B cell (primary cell): ENCODE results near the gene MCM5. TPM values are rescaled to one million over a fixed set of nuclear protein-coding genes. Genes with fewer than 3 reads are reported as not detected.

Experiments
- ATAC-seq: fragments of 200-7000 bp; cut with Tn5 transposase; one replicate; pipeline ENCODE4 v1.10.0; 2021; ENCODE audit warnings: low read depth, mild to moderate bottlenecking, moderate number of reproducible peaks, moderate library complexity
- CTCF ChIA-PET: fragments of 350-600 bp; sonication (Branson Sonifier 250); formaldehyde crosslinking; loops from one replicate; lab custom pipeline; 2021; ENCODE audit warnings: antibody characterized with exemption, inconsistent platforms; lab: Charles Lee
- POLR2A ChIA-PET: fragments of 350-600 bp; sonication (Branson Sonifier 250); formaldehyde crosslinking; loops from one replicate; lab custom pipeline; 2021; ENCODE audit warnings: antibody characterized with exemption; lab: Charles Lee
- DNase-seq: peaks from one replicate; pipeline ENCODE4 v3.0.0; 2013
- H2AFZ ChIP-seq: 2 replicates; pipeline ENCODE4 v1.6.1; 2012; ENCODE audit warnings: mild to moderate bottlenecking, low read depth, low read length; ENCODE audit not compliant: insufficient read depth, poor library complexity, severe bottlenecking
- H3K27ac ChIP-seq, 2 donors: 1 replicate in 1 of 2; 2 replicates in 1 of 2; pipeline ENCODE4 v1.5.1; 2012 to 2013; ENCODE audit warnings: low read length in 2 of 2, mild to moderate bottlenecking in 2 of 2, moderate library complexity in 1 of 2
- H3K27me3 ChIP-seq, 4 experiments: fragments of 200-600 bp in 1 of 4; sonication (generic) in 1 of 4; replicated peaks in 1 of 4; 1 replicate in 2 of 4; 2 replicates in 2 of 4; pipeline versions ENCODE4 v1.6.1 to v1.7.0; 2013 to 2016; ENCODE audit warnings: low read length in 3 of 4, mild to moderate bottlenecking in 2 of 4, mixed read lengths in 1 of 4, moderate library complexity in 1 of 4; ENCODE audit not compliant: insufficient read depth in 4 of 4, control insufficient read depth in 3 of 4; ENCODE audit errors: control extremely low read depth in 1 of 4
- H3K36me3 ChIP-seq, 2 experiments: replicated peaks in 1 of 2; 1 replicate in 1 of 2; 2 replicates in 1 of 2; pipeline versions ENCODE4 v1.6.1 to v1.7.1; 2013; ENCODE audit warnings: low read length in 1 of 2; ENCODE audit not compliant: insufficient read depth in 2 of 2, control insufficient read depth in 1 of 2; ENCODE audit errors: control extremely low read depth in 1 of 2, extremely low read depth in 1 of 2
- H3K4me1 ChIP-seq, 2 donors: fragments of 200-600 bp in 1 of 2; sonication (generic) in 1 of 2; 1 replicate in 1 of 2; 2 replicates in 1 of 2; pipeline versions ENCODE4 v1.5.1 to v1.6.1; 2013 to 2017; ENCODE audit warnings: low read length in 2 of 2; ENCODE audit not compliant: control insufficient read depth in 2 of 2, insufficient read depth in 2 of 2
- H3K4me2 ChIP-seq: replicated peaks from 2 replicates; pipeline ENCODE3; 2012; ENCODE audit warnings: mild to moderate bottlenecking, low read depth, low read length; ENCODE audit not compliant: poor library complexity, severe bottlenecking
- H3K4me3 ChIP-seq, 5 experiments: fragments of 200-600 bp in 1 of 5; sonication (generic) in 1 of 5; 1 replicate in 3 of 5; 2 replicates in 2 of 5; pipeline versions ENCODE4 v1.5.1 to v1.7.0; 2011 to 2016; ENCODE audit warnings: low read length in 4 of 5, mild to moderate bottlenecking in 4 of 5, low read depth in 2 of 5, control low read depth in 1 of 5, moderate library complexity in 1 of 5; ENCODE audit not compliant: insufficient read depth in 1 of 5; ENCODE audit errors: control extremely low read depth in 1 of 5, extremely low read depth in 1 of 5
- H3K79me2 ChIP-seq: fragments of 200-600 bp; sonication (generic); one replicate; pipeline ENCODE4 v1.6.0; 2016; ENCODE audit warnings: low read length; ENCODE audit not compliant: control insufficient read depth, insufficient read depth
- H3K9ac ChIP-seq: fragments of 200-600 bp; sonication (generic); 2 replicates; pipeline ENCODE4 v1.6.1; 2017; ENCODE audit warnings: mild to moderate bottlenecking, low read length, moderate library complexity
- H3K9me3 ChIP-seq, 3 donors: one replicate each; pipeline versions ENCODE4 v1.6.1 to v1.7.1; 2013; ENCODE audit warnings: low read length in 2 of 3; ENCODE audit not compliant: control insufficient read depth in 2 of 3, insufficient read depth in 1 of 3; ENCODE audit errors: control extremely low read depth in 1 of 3
- H4K20me1 ChIP-seq: 2 replicates; pipeline ENCODE4 v1.6.0; 2012; ENCODE audit warnings: mild to moderate bottlenecking, low read length; ENCODE audit not compliant: insufficient read depth, control insufficient read depth, poor library complexity, severe bottlenecking
- H3K27ac Mint-ChIP-seq: one replicate; pipeline ENCODE4 v1.8.0; 2021; ENCODE audit warnings: mixed read lengths
- H3K27me3 Mint-ChIP-seq: one replicate; pipeline ENCODE4 v1.8.0; 2021; ENCODE audit warnings: mixed read lengths
- H3K4me1 Mint-ChIP-seq: one replicate; pipeline ENCODE4 v1.8.0; 2021; ENCODE audit warnings: mixed read lengths
- H3K4me3 Mint-ChIP-seq: one replicate; pipeline ENCODE4 v1.8.0; 2021; ENCODE audit warnings: mixed read lengths
- H3K9me3 Mint-ChIP-seq: one replicate; pipeline ENCODE4 v1.8.0; 2022; ENCODE audit warnings: mixed read lengths; ENCODE audit not compliant: insufficient read depth
- EZH2 ChIP-seq: IDR thresholded peaks from 2 replicates; pipeline ENCODE4 v1.6.1; 2012; ENCODE audit warnings: borderline replicate concordance, low read depth, mild to moderate bottlenecking, moderate library complexity, low read length; ENCODE audit not compliant: insufficient read depth, poor library complexity, severe bottlenecking
- WGBS: methylation state at CpG from one replicate; pipeline ENCODE4 v1.1.5; 2013; ENCODE audit warnings: missing lambda C conversion rate; ENCODE audit not compliant: insufficient coverage; 5-methylcytosine and 5-hydroxymethylcytosine counted together
- intact Hi-C: fragments of 100-400 bp; cut with micrococcal nuclease; formaldehyde crosslinking; loops from one replicate; pipeline ENCODE4 v1.10.0; 2022
- polyA plus RNA-seq: library from polyadenylated mRNA; depleted of rRNA; stranded (reverse); fragments of >200 nt; gene quantifications from 2 replicates; pipeline ENCODE4 v1.2.3, GENCODE V29; 2012
- total RNA-seq, 2 donors: library from RNA; stranded (reverse); fragments of 120-200 nt in 1 of 2; gene quantifications; 1 replicate in 1 of 2; 2 replicates in 1 of 2; pipeline versions ENCODE4 v1.2.3 to v1.2.4, GENCODE V29; 2013 to 2022
- TF ChIP-seq, protein P1 (sequence below): fragments of 200-600 bp; IDR thresholded peaks from one replicate; pipeline ENCODE4 v1.8.0; 2022; ENCODE audit warnings: antibody characterized with exemption, mild to moderate bottlenecking

The MCM5 gene
- total and polyA plus RNA-seq, 2 donors (not counting 1 experiment from before 2014, with no cell fraction given): 112 to 203 TPM

DNA sequence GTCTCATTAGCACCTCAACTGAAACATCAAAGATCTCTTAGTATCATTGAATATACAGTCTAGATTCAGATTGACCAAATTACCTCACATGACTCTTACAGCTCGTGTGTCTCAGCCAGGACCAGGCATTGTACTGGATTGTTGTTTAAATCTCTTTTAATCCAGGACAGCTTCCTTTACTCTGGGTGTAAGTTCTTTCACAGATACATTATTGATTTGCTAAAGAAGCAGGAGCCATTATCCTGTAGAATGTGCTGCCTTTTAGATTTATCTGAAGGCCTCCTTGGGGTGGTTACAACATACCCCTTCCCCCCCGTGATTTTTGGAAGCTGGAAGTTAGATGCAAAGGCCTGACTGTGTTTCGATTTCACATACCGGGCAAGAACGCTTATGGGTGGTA, 4.2 kb downstream of the MCM5 start:
- no peak for DNase-seq
- H3K9me3 ChIP-seq: no peaks in the 10 kb centered on the region
- no peak overlapping the region for H3K4me2 ChIP-seq
- no peak for ATAC-seq
- no peak overlapping the region for H3K27ac ChIP-seq
- ChIA-PET CTCF (interaction anchor here (16.1 kb wide), 1 partner anchor 50 kb away, joined by 311 read pairs; no protein-coding TSS in a partner anchor), POLR2A (no interaction called here)
- intact Hi-C loops: no loop called here
- no peaks in the 10 kb centered on the region for H3K27me3 ChIP-seq
- H4K20me1 ChIP-seq: no peaks in the 10 kb centered on the region
- Mint-ChIP-seq H3K27me3 (no peaks in the 10 kb centered on the region), H3K4me3 (no peak overlapping the region), H3K9me3 (no peaks in the 10 kb centered on the region), H3K27ac (no peak overlapping the region), H3K4me1 (peaks cover 43% of the 10 kb centered on the region)
- WGBS: 100% methylated on average over 1 of the region's 5 CpGs
- TF ChIP-seq, protein P1, sequence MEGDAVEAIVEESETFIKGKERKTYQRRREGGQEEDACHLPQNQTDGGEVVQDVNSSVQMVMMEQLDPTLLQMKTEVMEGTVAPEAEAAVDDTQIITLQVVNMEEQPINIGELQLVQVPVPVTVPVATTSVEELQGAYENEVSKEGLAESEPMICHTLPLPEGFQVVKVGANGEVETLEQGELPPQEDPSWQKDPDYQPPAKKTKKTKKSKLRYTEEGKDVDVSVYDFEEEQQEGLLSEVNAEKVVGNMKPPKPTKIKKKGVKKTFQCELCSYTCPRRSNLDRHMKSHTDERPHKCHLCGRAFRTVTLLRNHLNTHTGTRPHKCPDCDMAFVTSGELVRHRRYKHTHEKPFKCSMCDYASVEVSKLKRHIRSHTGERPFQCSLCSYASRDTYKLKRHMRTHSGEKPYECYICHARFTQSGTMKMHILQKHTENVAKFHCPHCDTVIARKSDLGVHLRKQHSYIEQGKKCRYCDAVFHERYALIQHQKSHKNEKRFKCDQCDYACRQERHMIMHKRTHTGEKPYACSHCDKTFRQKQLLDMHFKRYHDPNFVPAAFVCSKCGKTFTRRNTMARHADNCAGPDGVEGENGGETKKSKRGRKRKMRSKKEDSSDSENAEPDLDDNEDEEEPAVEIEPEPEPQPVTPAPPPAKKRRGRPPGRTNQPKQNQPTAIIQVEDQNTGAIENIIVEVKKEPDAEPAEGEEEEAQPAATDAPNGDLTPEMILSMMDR: no peak
- no peak for TF ChIP-seq EZH2
- H3K4me1 ChIP-seq: peaks cover 16 to 32% of the 10 kb centered on the region in 2 donors
- H3K36me3 ChIP-seq: peaks cover 0 to 61% of the 10 kb centered on the region in 2 experiments
- H3K4me3 ChIP-seq: no peak overlapping the region
- H3K79me2 ChIP-seq: peaks cover 33% of the 10 kb centered on the region
- H2AFZ ChIP-seq: no peak overlapping the region
- no peak overlapping the region for H3K9ac ChIP-seq

DNA sequence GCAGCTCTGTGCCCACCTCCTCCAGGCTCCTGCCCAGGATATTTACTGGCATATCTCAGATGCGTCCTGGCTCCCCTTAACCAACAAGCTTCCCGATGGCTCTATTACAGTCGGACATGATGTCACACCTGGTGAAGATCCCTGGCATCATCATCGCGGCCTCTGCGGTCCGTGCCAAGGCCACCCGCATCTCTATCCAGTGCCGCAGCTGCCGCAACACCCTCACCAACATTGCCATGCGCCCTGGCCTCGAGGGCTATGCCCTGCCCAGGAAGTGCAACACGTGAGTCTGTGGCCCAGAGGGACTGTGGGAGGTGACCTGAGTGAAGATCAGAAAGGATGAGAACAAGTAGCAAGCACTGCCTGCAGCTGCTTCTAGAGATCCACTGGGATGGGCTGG, 6.5 kb downstream of the MCM5 start:
- H3K4me1 Mint-ChIP-seq: peaks cover 48% of the 10 kb centered on the region
- no peaks in the 10 kb centered on the region for H3K27me3 Mint-ChIP-seq
- POLR2A ChIA-PET: interaction anchor here (0.6 to 1.2 kb wide), 2 partner anchors 20 to 54 kb away, joined by 3 to 5 read pairs; no protein-coding TSS in a partner anchor

More for the DNA sequence above, 6.5 kb downstream of the MCM5 start:
- ATAC-seq (no peak), DNase-seq (no peak)
- Histone ChIP-seq H3K36me3 (peaks cover 0 to 65% of the 10 kb centered on the region in 2 experiments), H3K9ac (no peak overlapping the region), H3K79me2 (peaks cover 21% of the 10 kb centered on the region), H3K4me1 (peaks cover 27 to 39% of the 10 kb centered on the region in 2 donors), H3K4me2 (no peak overlapping the region), H2AFZ (no peak overlapping the region), H3K27me3 (no peaks in the 10 kb centered on the region), H3K27ac (no peak overlapping the region), H4K20me1 (no peaks in the 10 kb centered on the region), H3K9me3 (no peaks in the 10 kb centered on the region), H3K4me3 (no peak overlapping the region)
- Mint-ChIP-seq H3K9me3 (no peaks in the 10 kb centered on the region), H3K4me3 (no peak overlapping the region), H3K27ac (peak overlapping the region; percentile 80)
- intact Hi-C loops: no loop called here
- WGBS: 88% methylated on average over 13 of the region's 13 CpGs
- TF ChIP-seq, protein P1: no peak
- no peak for TF ChIP-seq EZH2
- CTCF ChIA-PET: interaction anchor here (16.1 kb wide), 1 partner anchor 52 kb away, joined by 311 read pairs; no protein-coding TSS in a partner anchor
